Esophagus squamous epithelium (tissue), 5 donors: ENCODE results near the gene UFSP2. TPM values are rescaled to one million over a fixed set of nuclear protein-coding genes. Genes with fewer than 3 reads are reported as not detected.
"Not testable (repeated sequence)": the region's sequence is repeated elsewhere in the genome, so short reads cannot be mapped to it uniquely, and the experiment has no call there.

ENCODE experiments used
- DNase-seq: peaks from one replicate; lab custom pipeline; 2025; lab: John Stamatoyannopoulos, UW
- H3K27ac ChIP-seq, 4 donors: fragments of 200-600 bp; sonication (generic); one replicate each; pipeline ENCODE4 v1.5.1; 2016 to 2019; ENCODE audit warnings: mild to moderate bottlenecking in 1 of 4
- H3K27me3 ChIP-seq, 4 donors: fragments of 200-600 bp; sonication (generic); 1 replicate in 3 of 4; 2 replicates in 1 of 4; pipeline versions ENCODE4 v1.5.1 to v1.6.0; 2017 to 2021; ENCODE audit warnings: antibody characterized with exemption in 1 of 4
- H3K36me3 ChIP-seq, 3 donors: fragments of 200-600 bp; sonication (generic); one replicate each; pipeline ENCODE4 v1.5.1; 2016 to 2019
- H3K4me1 ChIP-seq, 3 donors: fragments of 200-600 bp; sonication (generic); one replicate each; pipeline ENCODE4 v1.5.1; 2017 to 2019
- H3K4me3 ChIP-seq, 4 donors: fragments of 200-600 bp; sonication (generic); 1 replicate in 3 of 4; 2 replicates in 1 of 4; pipeline ENCODE4 v1.5.1; 2016 to 2019; ENCODE audit warnings: mild to moderate bottlenecking in 2 of 4, moderate library complexity in 1 of 4
- H3K9me3 ChIP-seq, 3 donors: fragments of 200-600 bp; sonication (generic); one replicate each; pipeline ENCODE4 v1.5.1; 2016 to 2019
- CTCF ChIP-seq, 6 experiments: fragments of 450-650 bp in 4 of 6; fragments of 200-600 bp in 2 of 6; sonication (generic) in 2 of 6; IDR thresholded peaks; one replicate each; pipeline ENCODE4 v1.5.1; 2016 to 2019; ENCODE audit warnings: antibody characterized with exemption in 6 of 6, mild to moderate bottlenecking in 4 of 6, moderate library complexity in 4 of 6
- POLR2A ChIP-seq, 4 donors: fragments of 450-650 bp; IDR thresholded peaks; one replicate each; pipeline ENCODE4 v1.6.1; 2017; ENCODE audit warnings: antibody characterized with exemption in 4 of 4, mild to moderate bottlenecking in 4 of 4, moderate library complexity in 3 of 4
- WGBS, 2 donors: methylation state at CpG; one replicate each; pipeline ENCODE4 v1.1.5; 2018; 5-methylcytosine and 5-hydroxymethylcytosine counted together
- intact Hi-C: fragments of 100-400 bp; cut with DNase I; formaldehyde crosslinking; loops from one replicate; pipeline ENCODE4 v1.15.0; 2022
- total RNA-seq, 4 donors: library from RNA; depleted of rRNA; stranded (reverse); fragments of >200 nt; gene quantifications; one replicate each; pipeline ENCODE4 v1.1.0, GENCODE V29; 2016
- donor health status: DM: yes; HTN: yes; CAD: no.

The UFSP2 gene
- total RNA-seq, 4 donors from 2014 or later, result 20.0 to 32.4 (median 23.3) TPM

GRCh38 chr4:185369731-185370130, 56.0 kb downstream of the UFSP2 start:
- intact Hi-C loops, result no loop called here

DNA sequence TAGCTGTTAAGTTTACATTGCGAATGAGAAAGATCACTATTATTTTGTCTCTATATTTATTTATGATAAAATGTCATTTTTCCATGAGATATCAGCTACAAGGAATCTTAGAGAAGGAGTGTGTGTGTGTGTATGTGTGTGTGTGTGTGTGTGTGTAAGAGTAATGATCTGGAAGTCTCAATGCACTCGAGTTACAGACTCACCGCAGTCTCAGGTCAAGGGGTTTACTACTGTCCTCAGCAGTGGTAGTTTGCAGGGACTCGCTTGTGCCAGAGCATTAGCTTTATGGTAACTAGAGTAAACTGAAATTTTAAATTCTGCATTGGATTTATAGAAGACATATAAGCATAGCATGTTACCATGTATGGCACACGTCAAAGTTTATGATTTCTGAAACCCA, 60.9 kb downstream of the UFSP2 start:
- no peak overlapping the region for H3K4me3 ChIP-seq
- no peaks in the 10 kb centered on the region for H3K27me3 ChIP-seq
- H3K36me3 ChIP-seq, result peaks cover 0 to 37% (median 0%) of the 10 kb centered on the region in 3 donors
- no peak for DNase-seq
- H3K4me1 ChIP-seq, result no peaks in the 10 kb centered on the region
- no peak for TF ChIP-seq CTCF (IDR thresholded peaks at IDR 0.05)
- no peak for TF ChIP-seq POLR2A (IDR thresholded peaks at IDR 0.05)
- no peaks in the 10 kb centered on the region for H3K9me3 ChIP-seq
- H3K27ac ChIP-seq, result no peak overlapping the region
- intact Hi-C loops, result no loop called here
- WGBS, 2 donors, result 91 to 95% methylated on average over 5 of the region's 5 CpGs

More at GRCh38 chr4:185369731-185370130, 56.0 kb downstream of the UFSP2 start:
- Histone ChIP-seq H3K9me3 (no peaks in the 10 kb centered on the region), H3K27ac (no peak overlapping the region), H3K4me1 (no peaks in the 10 kb centered on the region), H3K4me3 (no peak overlapping the region), H3K27me3 (no peaks in the 10 kb centered on the region), H3K36me3 (peaks cover 0 to 45% (median 0%) of the 10 kb centered on the region in 3 donors)
- 83 to 90% methylated on average over 2 to 3 of the region's 3 CpGs for WGBS, 2 donors
- no peak for TF ChIP-seq CTCF (IDR thresholded peaks at IDR 0.05)
- no peak for TF ChIP-seq POLR2A (IDR thresholded peaks at IDR 0.05)
- DNase-seq, result no peak

DNA sequence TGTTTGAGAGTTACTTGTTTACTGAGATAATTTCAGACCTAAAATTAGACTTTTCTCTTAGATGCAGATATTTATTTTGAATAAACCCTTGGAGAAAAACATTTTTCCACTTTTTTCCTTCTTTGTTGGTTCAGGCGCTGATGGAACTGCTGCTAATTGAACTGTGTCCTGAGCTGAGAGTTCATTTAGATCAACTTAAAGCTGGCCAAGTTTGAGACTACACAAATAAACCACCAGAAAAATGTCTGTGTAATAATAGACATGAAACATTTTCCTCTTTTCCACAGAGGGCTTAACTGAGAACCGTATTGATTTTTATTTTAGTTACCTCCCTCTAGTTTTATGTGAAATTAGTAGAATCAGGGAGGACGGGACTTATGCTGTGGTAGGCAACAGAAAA, 62.5 kb downstream of the UFSP2 start:
- no peaks in the 10 kb centered on the region for H3K4me1 ChIP-seq
- H3K9me3 ChIP-seq, result no peaks in the 10 kb centered on the region
- no peak overlapping the region for H3K27ac ChIP-seq
- intact Hi-C loops, result no loop called here
- 69 to 75% methylated on average over 3 of the region's 3 CpGs for WGBS, 2 donors
- TF ChIP-seq CTCF (IDR thresholded peaks at IDR 0.05) (no peak), POLR2A (IDR thresholded peaks at IDR 0.05) (no peak)
- peaks cover 0 to 43% (median 0%) of the 10 kb centered on the region in 3 donors for H3K36me3 ChIP-seq
- no peak for DNase-seq
- no peaks in the 10 kb centered on the region for H3K27me3 ChIP-seq
- no peak overlapping the region for H3K4me3 ChIP-seq

DNA sequence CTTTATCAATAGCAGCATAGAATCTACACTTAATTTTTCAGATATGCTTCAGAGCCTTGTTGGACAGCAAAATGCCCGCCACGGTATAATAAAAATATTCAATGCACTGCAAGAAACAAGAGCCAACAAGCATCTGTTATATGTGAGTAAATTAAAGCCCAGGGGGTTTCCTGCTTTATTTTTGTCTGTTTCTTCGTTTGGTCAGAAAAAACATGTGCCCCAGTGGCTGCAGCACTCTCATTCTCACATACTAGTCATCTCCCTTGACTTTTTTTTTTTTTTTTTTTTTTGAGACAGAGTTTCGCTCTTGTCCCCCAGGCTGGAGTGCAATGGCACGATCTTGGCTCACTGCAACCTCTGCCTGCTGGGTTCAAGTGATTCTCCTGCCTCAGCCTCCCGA, 63.2 kb downstream of the UFSP2 start:
- DNase-seq, H3K27ac ChIP-seq, H3K9me3 ChIP-seq, H3K27me3 ChIP-seq, H3K4me3 ChIP-seq, intact Hi-C loops, H3K4me1 ChIP-seq: not testable (repeated sequence)
- WGBS, 2 donors, result 70 to 75% methylated on average over 5 of the region's 6 CpGs
- peaks cover 0 to 38% (median 0%) of the 10 kb centered on the region in 3 donors for H3K36me3 ChIP-seq

DNA sequence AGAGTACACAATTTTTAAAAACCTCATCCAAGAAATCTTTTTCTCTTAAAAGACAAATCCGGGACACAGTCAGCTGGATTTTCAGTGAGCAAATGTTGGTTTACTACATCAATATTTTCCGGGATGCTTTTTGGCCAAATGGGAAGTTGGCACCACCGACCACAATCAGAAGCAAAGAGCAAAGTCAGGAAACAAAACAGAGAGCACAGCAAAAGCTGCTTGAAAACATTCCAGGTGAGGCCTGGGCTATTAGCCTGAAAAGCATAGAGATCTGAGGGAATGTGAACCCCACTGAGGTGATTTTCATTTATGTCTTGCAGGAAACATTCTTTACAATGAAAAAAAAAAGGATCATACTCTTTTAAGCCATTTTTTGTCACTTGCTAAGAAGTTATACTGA, 63.9 kb downstream of the UFSP2 start:
- no peak overlapping the region for H3K27ac ChIP-seq
- no peaks in the 10 kb centered on the region for H3K9me3 ChIP-seq
- peaks cover 0 to 38% (median 0%) of the 10 kb centered on the region in 3 donors for H3K36me3 ChIP-seq
- no peak for DNase-seq
- no peaks in the 10 kb centered on the region for H3K27me3 ChIP-seq
- TF ChIP-seq CTCF (IDR thresholded peaks at IDR 0.05) (no peak), POLR2A (IDR thresholded peaks at IDR 0.05) (no peak)
- intact Hi-C loops, result no loop called here
- H3K4me1 ChIP-seq, result no peaks in the 10 kb centered on the region
- WGBS, 2 donors, result 73 to 77% methylated on average over 3 of the region's 3 CpGs
- H3K4me3 ChIP-seq, result no peak overlapping the region
